ENCODE data around the gene CHN1. TPM values are rescaled to one million over a fixed set of nuclear protein-coding genes. Genes with fewer than 3 reads are reported as not detected.

CHN1 gene
- total RNA-seq, 2 donors from 2014 or later: 2.2 to 2.8 TPM

GRCh38 chr2:175002547-175003274 lies 2.5 kb downstream of the CHN1 start:
- no peak for TF ChIP-seq CTCF (IDR thresholded peaks at IDR 0.05)
- Histone ChIP-seq H3K9me3 (no peaks in the 10 kb centered on the region), H3K4me1 (peaks cover 5% of the 10 kb centered on the region), H3K4me3 (no peak overlapping the region), H3K27me3 (peaks cover 23% of the 10 kb centered on the region), H3K27ac (no peak overlapping the region), H3K36me3 (no peaks in the 10 kb centered on the region), H3K9ac (ENCODE audit: low read depth in 2 of 2, low read length in 2 of 2) (no peak overlapping the region)
- intact Hi-C loops (cut with DNase I): no loop called here
- DNase-seq: no peak

GRCh38 chr2:175001566-175001965 lies 3.6 kb downstream of the CHN1 start:
- H3K4me3 ChIP-seq: no peak overlapping the region
- H3K27me3 ChIP-seq: peaks cover 15% of the 10 kb centered on the region
- no peak for DNase-seq
- TF ChIP-seq CTCF (IDR thresholded peaks at IDR 0.05): no peak
- intact Hi-C loops (cut with DNase I): no loop called here
- no peak overlapping the region for H3K9ac ChIP-seq (ENCODE audit: low read depth in 2 of 2, low read length in 2 of 2)
- peaks cover 5% of the 10 kb centered on the region for H3K4me1 ChIP-seq
- H3K27ac ChIP-seq: no peak overlapping the region
- no peaks in the 10 kb centered on the region for H3K9me3 ChIP-seq
- no peaks in the 10 kb centered on the region for H3K36me3 ChIP-seq

GRCh38 chr2:174997110-174997509 lies 8.1 kb downstream of the CHN1 start:
- H3K27me3 ChIP-seq: no peaks in the 10 kb centered on the region
- intact Hi-C loops (cut with DNase I): no loop called here
- TF ChIP-seq CTCF (IDR thresholded peaks at IDR 0.05): no peak

GRCh38 chr2:174996622-174997021 lies 8.6 kb downstream of the CHN1 start:
- no peak for TF ChIP-seq CTCF (IDR thresholded peaks at IDR 0.05)
- intact Hi-C loops (cut with DNase I): no loop called here
- H3K27me3 ChIP-seq: no peaks in the 10 kb centered on the region
- no peaks in the 10 kb centered on the region for H3K36me3 ChIP-seq
- H3K9ac ChIP-seq (ENCODE audit: low read depth in 2 of 2, low read length in 2 of 2): no peak overlapping the region
- no peak overlapping the region for H3K4me3 ChIP-seq
- no peaks in the 10 kb centered on the region for H3K4me1 ChIP-seq
- H3K27ac ChIP-seq: no peak overlapping the region
- no peak for DNase-seq
- H3K9me3 ChIP-seq: no peaks in the 10 kb centered on the region

More at GRCh38 chr2:174997110-174997509, 8.1 kb downstream of the CHN1 start:
- no peak overlapping the region for H3K9ac ChIP-seq (ENCODE audit: low read depth in 2 of 2, low read length in 2 of 2)
- H3K4me1 ChIP-seq: no peaks in the 10 kb centered on the region
- DNase-seq: no peak
- no peak overlapping the region for H3K27ac ChIP-seq
- H3K4me3 ChIP-seq: no peak overlapping the region
- no peaks in the 10 kb centered on the region for H3K9me3 ChIP-seq
- H3K36me3 ChIP-seq: no peaks in the 10 kb centered on the region

GRCh38 chr2:174994381-174994780 lies 10.8 kb downstream of the CHN1 start:
- TF ChIP-seq CTCF (IDR thresholded peaks at IDR 0.05): no peak
- Histone ChIP-seq H3K9me3 (no peaks in the 10 kb centered on the region), H3K9ac (ENCODE audit: low read depth in 2 of 2, low read length in 2 of 2) (no peak overlapping the region), H3K27me3 (no peaks in the 10 kb centered on the region), H3K27ac (no peak overlapping the region), H3K4me1 (no peaks in the 10 kb centered on the region), H3K4me3 (no peak overlapping the region), H3K36me3 (no peaks in the 10 kb centered on the region)
- DNase-seq: no peak
- intact Hi-C loops (cut with DNase I): no loop called here

Data from colonic mucosa (tissue), 4 donors.